Suprapubic skin (tissue), 4 donors: ENCODE measurements around the gene DNAJB12. TPM values are rescaled to one million over a fixed set of nuclear protein-coding genes. Genes with fewer than 3 reads are reported as not detected.

Source experiments
- DNase-seq, 2 donors: peaks; one replicate each; pipeline ENCODE4 v3.0.0-alpha.2; 2019; ENCODE audit warnings: low spot score in 2 of 2
- H3K27ac ChIP-seq: fragments of 200-600 bp; sonication (generic); one replicate; pipeline ENCODE4 v1.5.1; 2019
- H3K27me3 ChIP-seq: fragments of 200-600 bp; sonication (generic); one replicate; pipeline ENCODE4 v1.5.1; 2019
- H3K36me3 ChIP-seq: fragments of 200-600 bp; sonication (generic); one replicate; pipeline ENCODE4 v1.5.1; 2019
- H3K4me1 ChIP-seq: fragments of 200-600 bp; sonication (generic); one replicate; pipeline ENCODE4 v1.5.1; 2019
- H3K4me3 ChIP-seq: fragments of 200-600 bp; sonication (generic); one replicate; pipeline ENCODE4 v1.5.1; 2019; ENCODE audit warnings: mild to moderate bottlenecking
- H3K9me3 ChIP-seq: fragments of 200-600 bp; sonication (generic); one replicate; pipeline ENCODE4 v1.5.1; 2019
- CTCF ChIP-seq, 2 donors: fragments of 200-600 bp in 1 of 2; fragments of 450-650 bp in 1 of 2; sonication (generic) in 1 of 2; IDR thresholded peaks; one replicate each; pipeline ENCODE4 v1.5.1; 2016 to 2019; ENCODE audit warnings: antibody characterized with exemption in 2 of 2, mild to moderate bottlenecking in 1 of 2, moderate library complexity in 1 of 2
- EP300 ChIP-seq: sonication (generic); formaldehyde crosslinking; IDR thresholded peaks from one replicate; pipeline ENCODE4 v1.6.1; 2017; ENCODE audit warnings: antibody characterized with exemption
- POLR2A ChIP-seq, 2 donors: fragments of 450-650 bp; IDR thresholded peaks; one replicate each; pipeline ENCODE4 v1.6.1; 2017; ENCODE audit warnings: antibody characterized with exemption in 2 of 2, mild to moderate bottlenecking in 2 of 2, moderate library complexity in 2 of 2
- POLR2AphosphoS5 ChIP-seq, 3 donors: sonication (generic); formaldehyde crosslinking; IDR thresholded peaks; one replicate each; pipeline ENCODE4 v1.6.1; 2017; ENCODE audit warnings: antibody characterized with exemption in 3 of 3
- WGBS: methylation state at CpG from one replicate; pipeline ENCODE4 v1.1.5; 2018; 5-methylcytosine and 5-hydroxymethylcytosine counted together
- total RNA-seq, 4 donors: library from RNA; depleted of rRNA; stranded (reverse); fragments of >200 nt; gene quantifications; one replicate each; pipeline ENCODE4 v1.1.0, GENCODE V29; 2016

Gene DNAJB12
- total RNA-seq, 4 donors from 2014 or later: 44.0 to 61.8 (median 46.7) TPM

DNA sequence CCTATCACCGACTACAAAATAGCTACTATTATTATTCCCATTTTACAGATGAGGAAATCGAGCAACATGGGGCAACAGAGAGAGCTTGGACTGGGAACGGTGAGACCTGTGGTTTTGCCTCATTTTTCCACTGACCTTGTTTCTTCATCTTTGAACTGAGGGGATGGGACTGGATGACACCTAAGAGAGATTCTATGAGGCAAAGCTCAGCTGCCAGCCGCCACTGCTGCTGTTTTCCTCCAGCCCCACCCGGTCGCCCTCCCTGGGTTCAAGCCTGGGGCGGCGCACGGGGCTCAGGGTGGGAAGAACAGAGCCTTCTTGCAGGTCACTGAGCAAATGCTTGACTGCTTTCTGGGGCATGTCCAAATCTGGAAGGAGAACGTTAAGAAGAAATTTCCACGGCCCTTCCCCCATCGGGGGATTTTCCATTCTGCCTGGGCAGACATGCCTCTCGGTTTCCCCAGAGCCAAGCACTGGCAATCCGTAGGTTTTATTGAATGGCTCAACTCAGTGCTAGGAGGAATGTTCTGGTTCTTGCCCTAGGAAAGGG, 68.7 kb downstream of the DNAJB12 start:
- WGBS: 60% methylated on average over 14 of the region's 14 CpGs
- H3K27ac ChIP-seq: no peak overlapping the region
- peaks cover 6% of the 10 kb centered on the region for H3K4me1 ChIP-seq
- H3K36me3 ChIP-seq: no peaks in the 10 kb centered on the region
- no peak overlapping the region for H3K4me3 ChIP-seq
- no peaks in the 10 kb centered on the region for H3K9me3 ChIP-seq
- DNase-seq: no peak
- TF ChIP-seq EP300: no peak
- TF ChIP-seq CTCF (IDR thresholded peaks at IDR 0.05): no peak
- TF ChIP-seq POLR2AphosphoS5 (IDR thresholded peaks at IDR 0.05): no peak
- TF ChIP-seq POLR2A (IDR thresholded peaks at IDR 0.05): no peak
- no peaks in the 10 kb centered on the region for H3K27me3 ChIP-seq

- TF ChIP-seq EP300 (no peak), POLR2A (IDR thresholded peaks at IDR 0.05) (no peak), CTCF (IDR thresholded peaks at IDR 0.05) (no peak), POLR2AphosphoS5 (IDR thresholded peaks at IDR 0.05) (no peak)
- H3K4me1 ChIP-seq: peaks cover 6% of the 10 kb centered on the region
- H3K27ac ChIP-seq: no peak overlapping the region
- no peaks in the 10 kb centered on the region for H3K36me3 ChIP-seq
- no peaks in the 10 kb centered on the region for H3K9me3 ChIP-seq
- no peaks in the 10 kb centered on the region for H3K27me3 ChIP-seq
- WGBS: 82% methylated on average over 3 of the region's 3 CpGs
- no peak overlapping the region for H3K4me3 ChIP-seq
- DNase-seq: no peak
Observed at GRCh38 chr10:72283131-72283530, 71.6 kb downstream of the DNAJB12 start.

Other genes with a start within 250 kb of the DNAJB12 start
- 10 to 100 TPM; 57.0 to 83.2 (median 69.3) TPM for gene ANAPC16, start 138.9 kb downstream of the DNAJB12 start, total RNA-seq
- gene ASCC1, start 138.6 kb downstream of the DNAJB12 start, total RNA-seq: 10 to 100 TPM; 20.2 to 31.7 (median 21.2) TPM
- gene DDIT4, start 81.0 kb downstream of the DNAJB12 start, total RNA-seq: 100 to 1,000 TPM; 170 to 246 (median 225) TPM